ENCODE data around the gene UNC5CL. TPM values are rescaled to one million over a fixed set of nuclear protein-coding genes. Genes with fewer than 3 reads are reported as not detected.

The UNC5CL gene
- total RNA-seq, 4 donors from 2014 or later, result 0.90 to 7.6 (median 1.5) TPM

- H3K4me3 ChIP-seq, result no peak overlapping the region
- peaks cover 0 to 15% (median 0%) of the 10 kb centered on the region in 4 donors for H3K9me3 ChIP-seq
- H3K4me1 ChIP-seq, result no peaks in the 10 kb centered on the region
- DNase-seq (ENCODE audit: low spot score in 2 of 2), result no peak
- WGBS, 2 donors, result 70 to 80% methylated on average over 2 of the region's 2 CpGs
- H3K27ac ChIP-seq, result no peak overlapping the region
- TF ChIP-seq EP300 (IDR thresholded peaks at IDR 0.05) (no peak), POLR2A (IDR thresholded peaks at IDR 0.05) (no peak)
- H3K27me3 ChIP-seq, result peaks cover 0 to 4% of the 10 kb centered on the region in 2 donors
- no peaks in the 10 kb centered on the region for H3K36me3 ChIP-seq
These were observed 61.3 kb downstream of the UNC5CL start for GRCh38 chr6:40977695-40978094.

DNA sequence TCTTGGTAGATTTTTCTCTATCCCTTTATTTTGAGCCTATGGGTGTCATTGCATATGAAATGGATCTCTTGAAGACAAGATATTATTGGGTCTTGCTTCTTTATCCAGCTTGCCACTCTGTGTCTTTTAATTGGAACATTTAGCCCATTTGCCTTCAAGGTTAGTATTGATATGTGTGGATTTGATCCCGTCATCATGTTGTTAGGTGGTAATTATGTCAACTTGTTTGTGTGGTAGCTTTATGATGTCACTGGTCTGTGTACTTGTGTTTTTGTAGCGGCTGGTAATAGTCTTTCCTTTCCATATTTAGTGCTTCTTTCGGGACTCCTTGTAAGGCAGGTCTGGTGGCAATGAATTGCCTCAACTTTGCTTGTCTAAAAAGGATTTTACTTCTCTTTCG, 61.9 kb downstream of the UNC5CL start:
- Histone ChIP-seq H3K4me1 (no peaks in the 10 kb centered on the region), H3K9me3 (peaks cover 0 to 20% (median 0%) of the 10 kb centered on the region in 4 donors), H3K36me3 (no peaks in the 10 kb centered on the region), H3K4me3 (no peak overlapping the region), H3K27ac (no peak overlapping the region), H3K27me3 (peaks cover 0 to 4% of the 10 kb centered on the region in 2 donors)
- 86 to 89% methylated on average over 4 of the region's 4 CpGs for WGBS, 2 donors
- no peak for TF ChIP-seq EP300 (IDR thresholded peaks at IDR 0.05)
- no peak for DNase-seq (ENCODE audit: low spot score in 2 of 2)

Other genes starting within 250 kb of the UNC5CL start
- not detected for gene TSPO2, start 3.2 kb upstream of the UNC5CL start, total RNA-seq
- gene APOBEC2, start 14.0 kb upstream of the UNC5CL start, total RNA-seq, result not detected
- 10 to 100 TPM; 12.3 to 25.6 (median 17.3) TPM for gene OARD1, start 33.1 kb upstream of the UNC5CL start, total RNA-seq
- gene NFYA, start 33.8 kb upstream of the UNC5CL start, total RNA-seq, result 10 to 100 TPM; 11.2 to 32.7 (median 16.0) TPM
- gene TREML1, start 115.1 kb upstream of the UNC5CL start, total RNA-seq, result 1 to 10 TPM in 2 of 4 donors, under 1 TPM in 1, not detected in 1; 0.63 to 4.5 (median 2.2) TPM
- gene TREM2, start 123.9 kb upstream of the UNC5CL start, total RNA-seq, result 10 to 100 TPM; 10.0 to 46.1 (median 14.3) TPM
- gene TREML2, start 161.9 kb upstream of the UNC5CL start, total RNA-seq, result not detected
- gene TREML4, start 189.1 kb upstream of the UNC5CL start, total RNA-seq, result not detected
- gene TREM1, start 247.5 kb upstream of the UNC5CL start, total RNA-seq, result 1 to 10 TPM; 1.1 to 3.3 (median 2.1) TPM